ENCODE measurements around the gene TMC6. TPM values are rescaled to one million over a fixed set of nuclear protein-coding genes. Genes with fewer than 3 reads are reported as not detected.
A peak's percentile ranks its signal among the peaks of the same experiment; 100 is the strongest.

TMC6 gene
- total and polyA plus RNA-seq, 2 of the 13 experiments (the other 11 are each of a cell fraction or from before 2014, with no cell fraction given) = 48.4 to 99.1 TPM

DNA sequence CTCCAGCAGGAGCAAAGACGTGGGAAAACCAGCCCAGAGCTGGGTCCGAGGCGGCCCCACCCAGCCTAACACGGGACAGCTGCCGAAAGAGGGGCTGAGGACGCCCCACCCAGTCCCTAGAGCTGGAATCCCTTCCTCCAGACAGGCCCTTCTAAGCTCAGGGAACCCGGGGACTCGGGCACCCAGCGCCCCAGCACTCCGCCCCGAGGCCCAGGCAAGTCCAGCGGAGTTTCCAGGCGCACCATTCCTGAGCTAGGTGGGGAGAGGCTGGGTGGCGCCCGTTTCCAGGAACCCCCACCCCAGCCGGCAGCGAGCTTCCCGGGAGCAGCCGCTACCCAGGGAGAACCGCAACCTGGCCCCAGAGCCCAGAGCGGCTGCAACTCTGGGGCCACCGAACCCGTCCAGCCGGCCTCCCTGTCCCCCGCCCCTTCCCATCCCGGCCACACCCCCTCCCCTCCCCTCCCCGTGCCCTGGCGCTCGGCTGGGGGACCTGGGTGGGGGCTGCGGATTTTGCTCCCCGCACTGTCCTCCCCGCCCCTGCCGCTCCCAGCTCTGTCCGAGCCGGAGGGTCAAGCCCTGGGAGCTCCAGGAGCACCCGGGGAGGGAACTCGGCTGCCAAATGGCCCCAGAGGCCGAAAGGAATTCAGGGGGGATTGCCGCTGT lies 536 bp downstream of the TMC6 start (continued):
- TF ChIP-seq, protein P1, sequence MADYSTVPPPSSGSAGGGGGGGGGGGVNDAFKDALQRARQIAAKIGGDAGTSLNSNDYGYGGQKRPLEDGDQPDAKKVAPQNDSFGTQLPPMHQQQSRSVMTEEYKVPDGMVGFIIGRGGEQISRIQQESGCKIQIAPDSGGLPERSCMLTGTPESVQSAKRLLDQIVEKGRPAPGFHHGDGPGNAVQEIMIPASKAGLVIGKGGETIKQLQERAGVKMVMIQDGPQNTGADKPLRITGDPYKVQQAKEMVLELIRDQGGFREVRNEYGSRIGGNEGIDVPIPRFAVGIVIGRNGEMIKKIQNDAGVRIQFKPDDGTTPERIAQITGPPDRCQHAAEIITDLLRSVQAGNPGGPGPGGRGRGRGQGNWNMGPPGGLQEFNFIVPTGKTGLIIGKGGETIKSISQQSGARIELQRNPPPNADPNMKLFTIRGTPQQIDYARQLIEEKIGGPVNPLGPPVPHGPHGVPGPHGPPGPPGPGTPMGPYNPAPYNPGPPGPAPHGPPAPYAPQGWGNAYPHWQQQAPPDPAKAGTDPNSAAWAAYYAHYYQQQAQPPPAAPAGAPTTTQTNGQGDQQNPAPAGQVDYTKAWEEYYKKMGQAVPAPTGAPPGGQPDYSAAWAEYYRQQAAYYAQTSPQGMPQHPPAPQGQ (CRISPR knock-in tag; IDR thresholded peaks at IDR 0.05; ENCODE audit: borderline replicate concordance) = no peak
- no peak for TF ChIP-seq NCOR1 (IDR thresholded peaks at IDR 0.05; ENCODE audit: borderline replicate concordance, low read length)
- TF ChIP-seq NFIB (CRISPR knock-in tag; IDR thresholded peaks at IDR 0.05; ENCODE audit: borderline replicate concordance) = no peak
- no peak for TF ChIP-seq ZNF749 (CRISPR knock-in tag; IDR thresholded peaks at IDR 0.05; ENCODE audit: borderline replicate concordance)
- no peak for TF ChIP-seq KLF13 (CRISPR knock-in tag; IDR thresholded peaks at IDR 0.05)
- TF ChIP-seq ZFP36L2 (CRISPR knock-in tag; IDR thresholded peaks at IDR 0.05) = no peak
- TF ChIP-seq FOXM1 (CRISPR knock-in tag; IDR thresholded peaks at IDR 0.05) = no peak
- TF ChIP-seq, protein P2, sequence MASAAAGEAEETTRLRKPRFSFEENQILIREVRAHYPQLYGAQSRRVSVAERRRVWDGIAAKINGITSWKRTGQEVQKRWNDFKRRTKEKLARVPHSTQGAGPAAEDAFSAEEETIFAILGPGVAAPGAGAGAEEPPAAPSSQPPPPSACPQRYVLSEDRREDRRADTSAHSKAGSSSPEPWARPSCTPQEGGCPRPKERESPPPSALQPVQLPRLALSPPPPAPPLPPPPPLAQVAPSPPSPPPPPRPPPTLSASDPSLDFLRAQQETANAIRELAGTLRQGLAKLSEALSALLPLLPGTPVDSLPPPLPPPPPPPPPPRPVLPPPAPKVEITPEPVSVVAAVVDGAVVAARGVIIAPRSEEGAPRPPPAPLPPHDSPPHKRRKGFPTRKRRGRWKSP (CRISPR knock-in tag; IDR thresholded peaks at IDR 0.05) = 0 out of 2 replicates have a peak, but pooled peaks have one; percentile 4
- TF ChIP-seq, protein P3, sequence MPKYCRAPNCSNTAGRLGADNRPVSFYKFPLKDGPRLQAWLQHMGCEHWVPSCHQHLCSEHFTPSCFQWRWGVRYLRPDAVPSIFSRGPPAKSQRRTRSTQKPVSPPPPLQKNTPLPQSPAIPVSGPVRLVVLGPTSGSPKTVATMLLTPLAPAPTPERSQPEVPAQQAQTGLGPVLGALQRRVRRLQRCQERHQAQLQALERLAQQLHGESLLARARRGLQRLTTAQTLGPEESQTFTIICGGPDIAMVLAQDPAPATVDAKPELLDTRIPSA (CRISPR knock-in tag; IDR thresholded peaks at IDR 0.05; ENCODE audit: borderline replicate concordance) = no peak
- TF ChIP-seq ZNF335 (CRISPR knock-in tag; IDR thresholded peaks at IDR 0.05) = no peak
- no peak; the same call in 1 of the 2 replicates for TF ChIP-seq ZNF792 (CRISPR knock-in tag; IDR thresholded peaks at IDR 0.05)
- TF ChIP-seq POLR2AphosphoS5 (IDR thresholded peaks at IDR 0.05; ENCODE audit: low read depth, low read length) = peak; percentile 49; the same call in 1 of the 2 replicates
- TF ChIP-seq MAFG (CRISPR knock-in tag; IDR thresholded peaks at IDR 0.05) = 0 out of 2 replicates have a peak, but pooled peaks have one; percentile 27
- no peak; the same call in 1 of the 2 replicates for TF ChIP-seq GATAD1 (CRISPR knock-in tag; IDR thresholded peaks at IDR 0.05)
- TF ChIP-seq ZNF143 (CRISPR knock-in tag; IDR thresholded peaks at IDR 0.05) = no peak
- peak; percentile 47 for TF ChIP-seq ZNF777 (CRISPR knock-in tag; IDR thresholded peaks at IDR 0.05)
- peak; percentile 50; the same call in 1 of the 2 replicates for TF ChIP-seq KDM5A (IDR thresholded peaks at IDR 0.05; ENCODE audit: borderline replicate concordance, low read length)
- no peak for TF ChIP-seq ZNF644 (CRISPR knock-in tag; IDR thresholded peaks at IDR 0.05; ENCODE audit: low read depth)
- 0 out of 2 replicates have a peak, but pooled peaks have one; percentile 1 for TF ChIP-seq ZNF501 (CRISPR knock-in tag; IDR thresholded peaks at IDR 0.05)
- no peak for TF ChIP-seq ZNF614 (CRISPR knock-in tag; IDR thresholded peaks at IDR 0.05; ENCODE audit: borderline replicate concordance)
- no peak for TF ChIP-seq ZBTB7A (CRISPR knock-in tag; IDR thresholded peaks at IDR 0.05)
- 0 out of 2 replicates have a peak, but pooled peaks have one; percentile 45 for TF ChIP-seq ZNF546 (CRISPR knock-in tag; conservative IDR thresholded peaks at IDR 0.05)
- TF ChIP-seq HNRNPK (IDR thresholded peaks at IDR 0.05; ENCODE audit: low read depth, low read length, poor library complexity, severe bottlenecking) = peak; percentile 95
- TF ChIP-seq, protein P4, sequence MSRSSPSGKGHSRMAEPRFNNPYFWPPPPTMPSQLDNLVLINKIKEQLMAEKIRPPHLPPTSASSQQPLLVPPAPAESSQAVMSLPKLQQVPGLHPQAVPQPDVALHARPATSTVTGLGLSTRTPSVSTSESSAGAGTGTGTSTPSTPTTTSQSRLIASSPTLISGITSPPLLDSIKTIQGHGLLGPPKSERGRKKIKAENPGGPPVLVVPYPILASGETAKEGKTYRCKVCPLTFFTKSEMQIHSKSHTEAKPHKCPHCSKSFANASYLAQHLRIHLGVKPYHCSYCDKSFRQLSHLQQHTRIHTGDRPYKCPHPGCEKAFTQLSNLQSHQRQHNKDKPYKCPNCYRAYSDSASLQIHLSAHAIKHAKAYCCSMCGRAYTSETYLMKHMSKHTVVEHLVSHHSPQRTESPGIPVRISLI (CRISPR knock-in tag; IDR thresholded peaks at IDR 0.05; ENCODE audit: borderline replicate concordance) = no peak
- TF ChIP-seq, protein P5, sequence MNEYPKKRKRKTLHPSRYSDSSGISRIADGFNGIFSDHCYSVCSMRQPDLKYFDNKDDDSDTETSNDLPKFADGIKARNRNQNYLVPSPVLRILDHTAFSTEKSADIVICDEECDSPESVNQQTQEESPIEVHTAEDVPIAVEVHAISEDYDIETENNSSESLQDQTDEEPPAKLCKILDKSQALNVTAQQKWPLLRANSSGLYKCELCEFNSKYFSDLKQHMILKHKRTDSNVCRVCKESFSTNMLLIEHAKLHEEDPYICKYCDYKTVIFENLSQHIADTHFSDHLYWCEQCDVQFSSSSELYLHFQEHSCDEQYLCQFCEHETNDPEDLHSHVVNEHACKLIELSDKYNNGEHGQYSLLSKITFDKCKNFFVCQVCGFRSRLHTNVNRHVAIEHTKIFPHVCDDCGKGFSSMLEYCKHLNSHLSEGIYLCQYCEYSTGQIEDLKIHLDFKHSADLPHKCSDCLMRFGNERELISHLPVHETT (CRISPR knock-in tag; conservative IDR thresholded peaks at IDR 0.05) = no peak

Measured in HepG2 (cell line).